ENCODE results near the gene ZBTB5. TPM values are rescaled to one million over a fixed set of nuclear protein-coding genes. Genes with fewer than 3 reads are reported as not detected.

ZBTB5 gene
- total and polyA plus RNA-seq, 2 of the 13 experiments (the other 11 are each of a cell fraction or from before 2014, with no cell fraction given): 12.5 to 20.5 TPM

DNA sequence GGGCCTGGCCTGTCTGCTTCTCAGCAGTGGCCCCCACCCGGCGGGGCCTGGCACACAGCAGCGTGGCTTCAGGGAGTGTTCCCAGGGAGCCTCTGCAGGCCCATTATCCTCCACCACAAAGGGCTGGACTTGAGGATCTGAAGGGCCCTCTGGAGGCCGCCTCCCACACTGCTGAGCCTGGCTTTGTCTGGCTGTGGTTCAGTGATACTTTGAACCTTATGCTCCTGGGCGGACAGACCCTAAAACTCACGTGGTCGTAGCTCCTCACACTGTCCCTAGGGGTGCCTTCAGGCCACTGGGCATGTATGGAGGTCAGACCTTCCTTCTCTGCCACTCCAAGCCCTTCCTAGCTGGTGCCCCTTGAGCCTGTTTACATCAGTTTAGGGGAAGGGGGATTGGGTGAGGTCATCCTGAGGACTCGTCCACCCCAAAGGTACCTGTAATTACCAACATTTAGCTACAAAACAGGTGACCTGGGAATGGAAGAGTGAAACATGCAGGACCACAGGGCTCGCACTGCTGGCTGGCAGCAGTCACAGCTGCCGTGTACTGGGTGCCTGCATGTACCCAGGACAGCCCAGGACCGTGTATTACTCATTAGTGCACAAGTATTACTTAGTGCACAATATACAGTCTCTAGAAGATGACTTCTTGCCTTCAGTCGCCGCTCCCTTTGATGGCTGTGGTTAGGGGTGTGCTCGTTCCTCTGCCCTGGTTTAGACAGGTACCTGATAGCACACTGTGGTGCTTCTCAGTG lies 34.2 kb downstream of the ZBTB5 start (continued):
- TF ChIP-seq ZFY (CRISPR knock-in tag; IDR thresholded peaks at IDR 0.05) (peak; percentile 49; the same call in 1 of the 2 replicates), SPEN (CRISPR knock-in tag; IDR thresholded peaks at IDR 0.05; ENCODE audit: low read depth) (peak; percentile 39; the same call in 1 of the 2 replicates), IKZF1 (IDR thresholded peaks at IDR 0.05) (no peak), NFKBIZ (CRISPR knock-in tag; IDR thresholded peaks at IDR 0.05) (no peak), ZFP82 (CRISPR knock-in tag; IDR thresholded peaks at IDR 0.05; ENCODE audit: borderline replicate concordance) (no peak), KAT2B (IDR thresholded peaks at IDR 0.05; ENCODE audit: borderline replicate concordance, low read depth, low read length) (no peak), PRPF4 (IDR thresholded peaks at IDR 0.05; ENCODE audit: low read depth, low read length, poor library complexity, severe bottlenecking) (no peak), XRCC5 (optimal IDR thresholded peaks at IDR 0.05; ENCODE audit: low read length) (peak; percentile 69), CHD4 (IDR thresholded peaks at IDR 0.05; ENCODE audit: borderline replicate concordance, low read length) (no peak), RAD21 (CRISPR knock-in tag; IDR thresholded peaks at IDR 0.05) (peak; percentile 72), ZKSCAN5 (CRISPR knock-in tag; IDR thresholded peaks at IDR 0.05) (no peak), ZNF256 (CRISPR knock-in tag; conservative IDR thresholded peaks at IDR 0.05) (no peak), ZC3H4 (CRISPR knock-in tag; IDR thresholded peaks at IDR 0.05; ENCODE audit: borderline replicate concordance) (no peak), ZNF770 (CRISPR knock-in tag; IDR thresholded peaks at IDR 0.05) (peak; percentile 69), NR2C2 (CRISPR knock-in tag; IDR thresholded peaks at IDR 0.05; ENCODE audit: borderline replicate concordance) (peak; percentile 52), CREB1 (IDR thresholded peaks at IDR 0.05) (no peak), CREB1 (CRISPR knock-in tag; IDR thresholded peaks at IDR 0.05) (no peak), LCORL (IDR thresholded peaks at IDR 0.05) (no peak), LCORL (CRISPR knock-in tag; IDR thresholded peaks at IDR 0.05) (peak; percentile 74; the same call in 1 of the 2 replicates), SMARCC2 (IDR thresholded peaks at IDR 0.05) (no peak), EP300 (IDR thresholded peaks at IDR 0.05; ENCODE audit: low read depth in 2 of 2, low read length in 2 of 2) (no peak), EP300 (CRISPR knock-in tag; IDR thresholded peaks at IDR 0.05; ENCODE audit: borderline replicate concordance) (no peak), ZSCAN30 (CRISPR knock-in tag; IDR thresholded peaks at IDR 0.05) (no peak), ASH2L (IDR thresholded peaks at IDR 0.05; ENCODE audit: insufficient read length, low read depth, low read length) (peak; percentile 21), ZNF816 (CRISPR knock-in tag; IDR thresholded peaks at IDR 0.05; ENCODE audit: borderline replicate concordance) (no peak), ZKSCAN8 (CRISPR knock-in tag; IDR thresholded peaks at IDR 0.05; ENCODE audit: borderline replicate concordance) (no peak), TAF1 (CRISPR knock-in tag; IDR thresholded peaks at IDR 0.05) (no peak), ZSCAN25 (CRISPR knock-in tag; IDR thresholded peaks at IDR 0.05) (no peak), HCFC1 (IDR thresholded peaks at IDR 0.05; ENCODE audit: low read depth, low read length) (no peak), ZBTB38 (CRISPR knock-in tag; IDR thresholded peaks at IDR 0.05) (peak; percentile 15; the same call in 1 of the 2 replicates), BHLHE40 (IDR thresholded peaks at IDR 0.05; ENCODE audit: low read length) (no peak), SP5 (CRISPR knock-in tag; IDR thresholded peaks at IDR 0.05; ENCODE audit: borderline replicate concordance, low read depth) (no peak), ZNF329 (CRISPR knock-in tag; IDR thresholded peaks at IDR 0.05; ENCODE audit: low read depth) (no peak), POLR2A (IDR thresholded peaks at IDR 0.05; ENCODE audit: insufficient read depth in 1 of 2, low read depth in 2 of 2, low read length in 2 of 2) (peak in 1 of 2 experiments; percentile 15; a peak in 2 of 4 replicates)

Measured in HepG2 (cell line).